SU-DHL-6 (cell line): Measurements from ENCODE around the gene ZNF837.

Experiments used
- H2AFZ ChIP-seq: fragments of 200-600 bp; sonication (generic); 2 replicates; pipeline ENCODE4 v1.6.1; 2014; ENCODE audit warnings: low read depth, mild to moderate bottlenecking, moderate library complexity, mixed read lengths, antibody characterized with exemption, low read length; ENCODE audit not compliant: severe bottlenecking
- H3F3A ChIP-seq: fragments of 200-600 bp; shearing (Covaris generic); 2 replicates; pipeline ENCODE4 v1.6.0; 2016; ENCODE audit warnings: antibody characterized with exemption, mild to moderate bottlenecking; ENCODE audit not compliant: insufficient read depth
- H3K27ac ChIP-seq: fragments of 200-600 bp; sonication (generic); 2 replicates; pipeline ENCODE4 v1.5.1; 2016; ENCODE audit warnings: low read depth, mild to moderate bottlenecking, low read length, moderate library complexity, mixed read lengths
- H3K27me3 ChIP-seq: fragments of 200-600 bp; sonication (generic), shearing (Covaris generic); 2 replicates; pipeline ENCODE4 v1.6.0; 2014; ENCODE audit warnings: mild to moderate bottlenecking, low read length
- H3K36me3 ChIP-seq: fragments of 200-600 bp; sonication (generic); 2 replicates; pipeline ENCODE4 v1.6.1; 2014; ENCODE audit warnings: mild to moderate bottlenecking, low read length, mixed read lengths
- H3K4me2 ChIP-seq: fragments of 300-600, 200-600 bp; shearing (Covaris generic), sonication (generic); 2 replicates; pipeline ENCODE4 v1.6.0; 2014; ENCODE audit warnings: low read length, low read depth, mild to moderate bottlenecking; ENCODE audit not compliant: poor library complexity, severe bottlenecking
- H3K4me3 ChIP-seq: fragments of 200-600 bp; sonication (generic); 2 replicates; pipeline ENCODE4 v1.5.1; 2014; ENCODE audit warnings: antibody characterized with exemption, low read length, mild to moderate bottlenecking, mixed read lengths; ENCODE audit not compliant: insufficient read depth, poor library complexity, severe bottlenecking
- H3K79me2 ChIP-seq: fragments of 200-600 bp; sonication (generic); 2 replicates; pipeline ENCODE4 v1.6.1; 2014; ENCODE audit warnings: mild to moderate bottlenecking, low read length, moderate library complexity; ENCODE audit not compliant: insufficient read depth
- H3K9ac ChIP-seq: fragments of 200-600 bp; sonication (generic); 2 replicates; pipeline ENCODE4 v1.7.0; 2014; ENCODE audit warnings: mild to moderate bottlenecking, low read length
- H3K9me2 ChIP-seq: fragments of 200-600 bp; sonication (generic); replicated peaks from 2 replicates; pipeline ENCODE4 v1.6.1; 2014; ENCODE audit warnings: low read length; ENCODE audit not compliant: insufficient read depth
- H3K9me3 ChIP-seq: fragments of 200-600 bp; sonication (generic); 2 replicates; pipeline ENCODE4 v1.6.1; 2014; ENCODE audit warnings: low read length, mixed read lengths; ENCODE audit not compliant: insufficient read depth
- H4K20me1 ChIP-seq: fragments of 200-600 bp; sonication (generic); 2 replicates; pipeline ENCODE4 v1.6.1; 2014; ENCODE audit warnings: low read depth, mild to moderate bottlenecking, antibody characterized with exemption, low read length, moderate library complexity, mixed read lengths
- EZH2phosphoT487 ChIP-seq: fragments of 200-600 bp; sonication (generic), shearing (Covaris generic); conservative IDR thresholded peaks from 2 replicates; pipeline ENCODE4 v1.6.1; 2018; ENCODE audit warnings: mild to moderate bottlenecking, antibody characterized with exemption, low read length, moderate library complexity, mixed read lengths
- TF ChIP-seq, protein P1 (sequence below): fragments of 200-600 bp; sonication (generic); IDR thresholded peaks from one replicate; pipeline ENCODE4 v1.5.1; 2017; ENCODE audit warnings: antibody characterized with exemption, mild to moderate bottlenecking, low read length, moderate library complexity; ENCODE audit not compliant: insufficient read depth, poor library complexity, severe bottlenecking

Gene ZNF837

DNA sequence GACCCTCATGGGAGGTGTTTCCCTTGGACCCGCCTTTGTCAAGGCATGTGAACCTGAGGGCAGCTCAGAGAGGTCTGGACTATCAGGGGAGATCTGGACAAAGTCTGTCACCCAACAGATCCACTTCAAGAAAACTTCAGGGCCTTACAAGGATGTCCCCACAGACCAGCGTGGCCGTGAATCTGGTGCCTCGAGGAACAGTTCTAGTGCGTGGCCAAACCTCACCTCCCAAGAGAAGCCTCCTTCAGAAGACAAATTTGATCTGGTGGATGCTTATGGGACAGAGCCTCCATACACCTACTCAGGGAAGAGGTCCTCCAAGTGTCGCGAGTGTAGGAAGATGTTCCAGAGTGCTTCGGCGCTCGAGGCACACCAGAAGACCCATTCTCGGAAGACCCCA, 42.5 kb downstream of the ZNF837 start:
- Histone ChIP-seq H3K27me3 (no peaks in the 10 kb centered on the region), H4K20me1 (no peaks in the 10 kb centered on the region), H3K36me3 (no peaks in the 10 kb centered on the region), H3K27ac (no peak overlapping the region), H3F3A (no peaks in the 10 kb centered on the region), H3K4me2 (no peak overlapping the region), H3K4me3 (no peak overlapping the region), H2AFZ (no peak overlapping the region), H3K79me2 (0 out of 2 replicates have a peak, but pooled peaks cover under 1% of the 10 kb centered on the region), H3K9ac (no peak overlapping the region), H3K9me3 (no peaks in the 10 kb centered on the region), H3K9me2 (no peaks in the 10 kb centered on the region)
- no peak for TF ChIP-seq EZH2phosphoT487
- TF ChIP-seq, protein P1, sequence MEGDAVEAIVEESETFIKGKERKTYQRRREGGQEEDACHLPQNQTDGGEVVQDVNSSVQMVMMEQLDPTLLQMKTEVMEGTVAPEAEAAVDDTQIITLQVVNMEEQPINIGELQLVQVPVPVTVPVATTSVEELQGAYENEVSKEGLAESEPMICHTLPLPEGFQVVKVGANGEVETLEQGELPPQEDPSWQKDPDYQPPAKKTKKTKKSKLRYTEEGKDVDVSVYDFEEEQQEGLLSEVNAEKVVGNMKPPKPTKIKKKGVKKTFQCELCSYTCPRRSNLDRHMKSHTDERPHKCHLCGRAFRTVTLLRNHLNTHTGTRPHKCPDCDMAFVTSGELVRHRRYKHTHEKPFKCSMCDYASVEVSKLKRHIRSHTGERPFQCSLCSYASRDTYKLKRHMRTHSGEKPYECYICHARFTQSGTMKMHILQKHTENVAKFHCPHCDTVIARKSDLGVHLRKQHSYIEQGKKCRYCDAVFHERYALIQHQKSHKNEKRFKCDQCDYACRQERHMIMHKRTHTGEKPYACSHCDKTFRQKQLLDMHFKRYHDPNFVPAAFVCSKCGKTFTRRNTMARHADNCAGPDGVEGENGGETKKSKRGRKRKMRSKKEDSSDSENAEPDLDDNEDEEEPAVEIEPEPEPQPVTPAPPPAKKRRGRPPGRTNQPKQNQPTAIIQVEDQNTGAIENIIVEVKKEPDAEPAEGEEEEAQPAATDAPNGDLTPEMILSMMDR = no peak

- Histone ChIP-seq H3K79me2 (0 out of 2 replicates have a peak, but pooled peaks cover 4% of the 10 kb centered on the region), H4K20me1 (no peaks in the 10 kb centered on the region), H3K4me2 (no peak overlapping the region), H3K27me3 (no peaks in the 10 kb centered on the region), H3F3A (no peaks in the 10 kb centered on the region), H3K36me3 (no peaks in the 10 kb centered on the region), H3K9ac (no peak overlapping the region), H3K9me2 (no peaks in the 10 kb centered on the region), H2AFZ (no peak overlapping the region), H3K27ac (no peak overlapping the region), H3K4me3 (no peak overlapping the region), H3K9me3 (no peaks in the 10 kb centered on the region)
- TF ChIP-seq, protein P1 = no peak
- no peak for TF ChIP-seq EZH2phosphoT487
Measured at GRCh38 chr19:58336820-58337219, 44.0 kb downstream of the ZNF837 start.

- H3F3A ChIP-seq = no peaks in the 10 kb centered on the region
- H3K27me3 ChIP-seq = no peaks in the 10 kb centered on the region
- H3K27ac ChIP-seq = no peak overlapping the region
- no peak overlapping the region for H3K4me2 ChIP-seq
- H3K9me2 ChIP-seq = no peaks in the 10 kb centered on the region
- TF ChIP-seq, protein P1 = no peak
- no peak for TF ChIP-seq EZH2phosphoT487
- H3K79me2 ChIP-seq = 0 out of 2 replicates have a peak, but pooled peaks cover 4% of the 10 kb centered on the region
- no peaks in the 10 kb centered on the region for H3K9me3 ChIP-seq
- no peaks in the 10 kb centered on the region for H3K36me3 ChIP-seq
- H2AFZ ChIP-seq = no peak overlapping the region
- H3K9ac ChIP-seq = no peak overlapping the region
- no peak overlapping the region for H3K4me3 ChIP-seq
- no peaks in the 10 kb centered on the region for H4K20me1 ChIP-seq
Measured at GRCh38 chr19:58336216-58336615, 44.6 kb downstream of the ZNF837 start.
